Dendritic cell treated with granulocyte-macrophage colony-stimulating factor and Interleukin-4, amounts not matched to agents 40 ng/mL and 50 ng/mL, for 4 days (primary cell): ENCODE results near the gene TCTN3.

ENCODE experiments used
- H3K27ac Mint-ChIP-seq: one replicate; pipeline ENCODE4 v1.8.0; 2022; ENCODE audit warnings: mild to moderate bottlenecking, mixed read lengths
- H3K27me3 Mint-ChIP-seq: one replicate; pipeline ENCODE4 v1.8.0; 2022; ENCODE audit warnings: mild to moderate bottlenecking, mixed read lengths
- H3K36me3 Mint-ChIP-seq: one replicate; pipeline ENCODE4 v1.8.0; 2022; ENCODE audit warnings: low read depth, mixed read lengths
- H3K4me1 Mint-ChIP-seq: one replicate; pipeline ENCODE4 v1.8.0; 2022; ENCODE audit warnings: low read depth, mixed read lengths
- H3K4me3 Mint-ChIP-seq: one replicate; pipeline ENCODE4 v1.8.0; 2022; ENCODE audit warnings: mild to moderate bottlenecking, moderate library complexity, mixed read lengths
- H3K9me3 Mint-ChIP-seq: one replicate; pipeline ENCODE4 v1.8.0; 2022; ENCODE audit warnings: mixed read lengths
- intact Hi-C: fragments of 100-400 bp; cut with micrococcal nuclease; formaldehyde crosslinking; loops from one replicate; pipeline ENCODE4 v1.15.0; 2022

The TCTN3 gene

DNA sequence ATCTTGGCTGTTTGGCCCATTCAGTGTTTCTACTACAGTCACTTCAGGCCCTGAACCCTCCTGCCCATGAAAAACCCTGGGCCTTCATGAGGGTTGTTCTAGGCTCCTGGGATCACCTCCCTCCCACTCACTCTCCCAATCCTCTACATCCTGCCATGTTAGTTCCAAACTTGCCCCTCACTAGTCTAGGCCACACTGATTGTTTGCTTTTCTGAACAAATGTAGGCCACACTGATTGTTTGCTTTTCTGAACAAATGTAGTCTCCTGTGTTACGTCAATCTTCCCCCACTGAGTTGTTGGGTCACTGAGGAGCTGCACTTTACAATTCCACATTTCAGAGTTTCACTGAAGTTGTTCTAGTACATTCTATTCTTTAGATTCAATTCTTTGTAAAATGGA lies 31.9 kb downstream of the TCTN3 start:
- H3K4me1 Mint-ChIP-seq: peaks cover 15% of the 10 kb centered on the region
- H3K27ac Mint-ChIP-seq: no peak overlapping the region
- intact Hi-C loops: no loop called here
- H3K27me3 Mint-ChIP-seq: no peaks in the 10 kb centered on the region
- peaks cover 11% of the 10 kb centered on the region for H3K9me3 Mint-ChIP-seq
- peaks cover 24% of the 10 kb centered on the region for H3K36me3 Mint-ChIP-seq
- no peak overlapping the region for H3K4me3 Mint-ChIP-seq

- no peak overlapping the region for H3K4me3 Mint-ChIP-seq
- intact Hi-C loops: no loop called here
- H3K36me3 Mint-ChIP-seq: peaks cover 20% of the 10 kb centered on the region
- peaks cover 28% of the 10 kb centered on the region for H3K4me1 Mint-ChIP-seq
- peaks cover 11% of the 10 kb centered on the region for H3K9me3 Mint-ChIP-seq
- no peak overlapping the region for H3K27ac Mint-ChIP-seq
- H3K27me3 Mint-ChIP-seq: peaks cover 10% of the 10 kb centered on the region
These were observed 33.4 kb downstream of the TCTN3 start for GRCh38 chr10:95660283-95660682.

DNA sequence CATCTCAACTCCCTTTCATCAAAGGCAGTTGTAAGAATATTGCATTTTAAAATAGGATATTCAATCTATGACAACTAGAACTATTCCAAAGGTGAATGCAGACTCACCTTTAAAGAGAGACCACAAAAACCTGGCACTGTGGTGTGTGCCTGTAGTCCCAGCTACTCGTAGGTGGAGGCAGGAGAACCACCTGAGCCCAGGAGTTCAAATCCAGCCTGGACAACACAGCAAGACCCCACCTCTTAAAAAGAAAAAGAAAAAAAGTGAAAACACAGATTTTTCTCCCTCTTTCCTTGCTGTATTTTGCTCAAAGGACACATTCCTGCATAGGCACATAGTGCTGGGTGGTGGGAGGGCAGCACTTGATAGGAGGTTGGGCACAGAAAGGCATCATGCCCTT lies 36.5 kb downstream of the TCTN3 start:
- H3K27ac Mint-ChIP-seq: no peak overlapping the region

GRCh38 chr10:95656291-95657164 lies 37.2 kb downstream of the TCTN3 start, which contains the start of gene ALDH18A1:
Gene ALDH18A1, minus strand, starts transcription at chr10:95656711. Its CDS starts 3,334 bp downstream, at chr10:95653377.
- Mint-ChIP-seq H3K9me3 (peaks cover 16% of the 10 kb centered on the region), H3K4me1 (peaks cover 16% of the 10 kb centered on the region), H3K4me3 (peak within 1 kb of the TSS; percentile 92), H3K27ac (peak within 1 kb of the TSS; percentile 80), H3K36me3 (peaks cover 16% of the 10 kb centered on the region), H3K27me3 (peaks cover 10% of the 10 kb centered on the region)
- intact Hi-C loops: no loop called here

More for the DNA sequence above, 36.5 kb downstream of the TCTN3 start:
- Mint-ChIP-seq H3K4me1 (peaks cover 16% of the 10 kb centered on the region), H3K27me3 (peaks cover 10% of the 10 kb centered on the region), H3K9me3 (peaks cover 11% of the 10 kb centered on the region), H3K4me3 (no peak overlapping the region), H3K36me3 (peaks cover 13% of the 10 kb centered on the region)
- intact Hi-C loops: no loop called here

DNA sequence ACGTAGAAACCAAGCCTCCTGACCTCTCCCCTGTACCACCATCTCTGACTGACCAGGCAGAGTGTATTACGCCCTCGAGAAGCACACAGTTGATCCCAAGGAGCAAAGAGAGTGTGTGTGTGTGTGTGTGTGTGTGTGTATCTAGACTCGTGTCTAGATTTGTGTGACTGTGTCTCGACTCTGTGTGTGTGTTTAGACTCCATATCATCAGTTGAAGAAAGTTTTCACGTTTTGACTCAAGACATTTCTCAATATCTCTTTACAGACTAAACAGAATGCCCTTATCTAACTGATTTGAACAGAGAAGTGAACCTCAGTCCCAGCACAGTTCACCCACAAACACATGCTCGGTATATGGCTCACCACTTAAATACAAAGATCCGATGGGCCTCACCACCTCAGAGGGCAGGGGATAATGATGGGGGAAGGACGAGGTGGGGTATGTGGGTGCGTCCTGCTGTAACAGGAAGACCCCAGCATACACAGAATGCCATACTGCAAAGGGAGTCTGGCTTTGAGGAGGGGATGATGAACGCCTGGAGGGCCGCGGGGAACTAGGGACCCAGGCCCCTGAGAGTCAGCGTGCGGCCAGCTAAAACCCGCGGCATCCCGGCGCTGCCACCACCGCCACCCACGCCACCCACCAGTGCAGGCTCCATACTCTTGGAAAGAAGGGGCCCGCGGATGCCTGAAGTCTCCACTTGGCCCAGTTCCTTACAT lies 38.0 kb downstream of the TCTN3 start:
- Mint-ChIP-seq H3K4me3 (peak overlapping the region; percentile 92), H3K27ac (peak overlapping the region; percentile 80), H3K36me3 (peaks cover 24% of the 10 kb centered on the region), H3K4me1 (peaks cover 16% of the 10 kb centered on the region), H3K27me3 (peaks cover 10% of the 10 kb centered on the region), H3K9me3 (peaks cover 24% of the 10 kb centered on the region)
- intact Hi-C loops: no loop called here

DNA sequence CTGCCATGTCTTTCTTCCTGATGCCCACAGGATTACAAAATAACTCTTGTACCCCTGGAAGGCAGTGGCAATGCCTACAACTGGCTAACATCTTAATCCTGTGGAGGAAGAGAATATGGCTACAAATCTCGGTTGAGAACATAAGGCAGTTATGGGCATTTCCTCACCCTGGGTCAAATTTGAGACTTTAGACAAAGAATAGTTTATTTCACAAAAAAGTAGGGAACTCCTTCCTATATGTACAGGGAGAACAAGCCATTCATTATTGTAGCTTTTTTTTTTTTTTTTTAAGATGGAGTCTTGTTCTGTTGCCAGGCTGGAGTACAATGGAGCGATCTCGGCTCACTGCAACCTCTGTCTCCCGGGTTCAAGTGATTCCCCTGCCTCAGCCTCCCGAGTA lies 39.8 kb downstream of the TCTN3 start:
- intact Hi-C loops: no loop called here
- Mint-ChIP-seq H3K36me3 (peaks cover 25% of the 10 kb centered on the region), H3K4me3 (no peak overlapping the region), H3K4me1 (peaks cover 16% of the 10 kb centered on the region), H3K27ac (no peak overlapping the region), H3K27me3 (peaks cover 10% of the 10 kb centered on the region), H3K9me3 (peaks cover 24% of the 10 kb centered on the region)

GRCh38 chr10:95651346-95652060 lies 42.2 kb downstream of the TCTN3 start:
- no peak overlapping the region for H3K27ac Mint-ChIP-seq
- intact Hi-C loops: no loop called here

DNA sequence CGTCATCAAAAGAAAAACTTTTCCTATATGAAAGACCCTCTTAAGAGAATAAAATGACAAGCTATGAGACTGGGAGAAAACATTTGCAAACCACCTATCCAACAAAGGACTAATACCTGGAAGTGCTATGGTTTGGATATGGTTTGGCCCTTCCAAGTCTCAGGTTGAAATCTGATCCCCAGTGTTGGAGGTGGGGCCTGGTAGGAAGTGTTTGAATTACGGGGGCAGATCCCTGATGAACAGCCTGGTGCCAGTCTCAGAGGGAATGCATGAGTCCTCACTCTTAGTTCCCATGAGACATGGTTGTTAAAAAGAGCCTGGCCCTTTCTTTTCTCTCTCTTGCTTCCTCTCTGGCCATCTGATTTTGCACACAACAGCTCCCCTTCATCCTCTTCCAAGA lies 43.5 kb downstream of the TCTN3 start:
- H3K27ac Mint-ChIP-seq: no peak overlapping the region
- H3K4me3 Mint-ChIP-seq: no peak overlapping the region
- peaks cover 19% of the 10 kb centered on the region for H3K36me3 Mint-ChIP-seq
- H3K4me1 Mint-ChIP-seq: peaks cover under 1% of the 10 kb centered on the region
- no peaks in the 10 kb centered on the region for H3K27me3 Mint-ChIP-seq
- peaks cover 13% of the 10 kb centered on the region for H3K9me3 Mint-ChIP-seq
- intact Hi-C loops: no loop called here

More at GRCh38 chr10:95651346-95652060, 42.2 kb downstream of the TCTN3 start:
- H3K9me3 Mint-ChIP-seq: peaks cover 13% of the 10 kb centered on the region
- peaks cover 11% of the 10 kb centered on the region for H3K4me1 Mint-ChIP-seq
- peaks cover 23% of the 10 kb centered on the region for H3K36me3 Mint-ChIP-seq
- no peak overlapping the region for H3K4me3 Mint-ChIP-seq
- peaks cover 8% of the 10 kb centered on the region for H3K27me3 Mint-ChIP-seq

GRCh38 chr10:95648138-95648537 lies 45.6 kb downstream of the TCTN3 start:
- Mint-ChIP-seq H3K4me3 (no peak overlapping the region), H3K27me3 (no peaks in the 10 kb centered on the region), H3K9me3 (peaks cover 13% of the 10 kb centered on the region), H3K27ac (no peak overlapping the region), H3K36me3 (peaks cover 19% of the 10 kb centered on the region), H3K4me1 (no peaks in the 10 kb centered on the region)
- intact Hi-C loops: no loop called here

DNA sequence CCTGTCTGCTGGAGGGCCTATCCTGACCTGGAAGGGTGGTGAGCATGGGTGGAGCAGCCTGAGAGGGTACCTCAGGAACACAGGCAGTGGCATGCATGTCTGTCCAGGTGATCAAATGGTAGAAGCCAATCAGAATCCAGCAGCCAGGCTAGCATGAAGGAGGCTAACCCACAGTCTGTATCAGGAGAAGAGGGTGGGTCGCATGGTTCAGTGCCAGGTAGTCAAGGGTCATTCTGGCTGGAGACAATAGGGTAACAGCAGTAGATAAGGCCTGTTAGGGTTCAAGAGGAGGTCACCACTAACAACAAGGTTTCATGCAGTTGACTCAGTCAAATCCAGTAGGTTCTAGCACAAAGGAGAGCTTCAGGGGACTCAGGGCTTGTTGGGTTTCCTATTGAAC lies 47.6 kb downstream of the TCTN3 start:
- Mint-ChIP-seq H3K4me3 (no peak overlapping the region), H3K27me3 (no peaks in the 10 kb centered on the region), H3K9me3 (peaks cover 5% of the 10 kb centered on the region), H3K36me3 (peaks cover 6% of the 10 kb centered on the region), H3K4me1 (no peaks in the 10 kb centered on the region), H3K27ac (no peak overlapping the region)
- intact Hi-C loops: no loop called here

- H3K27me3 Mint-ChIP-seq: no peaks in the 10 kb centered on the region
- H3K27ac Mint-ChIP-seq: no peak overlapping the region
- H3K36me3 Mint-ChIP-seq: no peaks in the 10 kb centered on the region
- H3K4me1 Mint-ChIP-seq: no peaks in the 10 kb centered on the region
- no peaks in the 10 kb centered on the region for H3K9me3 Mint-ChIP-seq
- intact Hi-C loops: no loop called here
- H3K4me3 Mint-ChIP-seq: no peak overlapping the region
These were observed 48.8 kb downstream of the TCTN3 start for GRCh38 chr10:95644901-95645300.

DNA sequence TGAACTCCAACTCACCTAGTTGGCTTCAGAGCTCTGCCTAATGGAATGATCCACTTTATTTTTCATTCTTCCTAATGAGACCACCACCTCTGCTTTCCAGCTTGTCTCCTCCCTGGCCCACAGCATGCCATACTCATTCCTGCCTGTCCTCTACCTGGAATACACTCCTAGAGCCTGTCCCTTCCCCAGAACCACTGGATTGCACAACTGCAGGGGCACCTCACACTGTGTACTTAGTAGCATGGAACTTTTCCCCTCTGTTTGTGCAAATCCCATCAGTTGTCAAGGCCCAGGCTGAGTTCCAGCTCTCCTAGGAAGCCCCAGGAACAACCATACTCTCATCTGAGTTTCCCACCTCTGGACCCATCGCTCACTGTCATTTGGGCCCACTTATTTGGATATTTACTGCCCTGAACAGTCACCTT lies 52.8 kb downstream of the TCTN3 start:
- H3K4me3 Mint-ChIP-seq: no peak overlapping the region
- H3K27me3 Mint-ChIP-seq: no peaks in the 10 kb centered on the region
- H3K4me1 Mint-ChIP-seq: no peaks in the 10 kb centered on the region
- H3K27ac Mint-ChIP-seq: no peak overlapping the region
- H3K9me3 Mint-ChIP-seq: no peaks in the 10 kb centered on the region
- intact Hi-C loops: no loop called here
- H3K36me3 Mint-ChIP-seq: peaks cover 6% of the 10 kb centered on the region

DNA sequence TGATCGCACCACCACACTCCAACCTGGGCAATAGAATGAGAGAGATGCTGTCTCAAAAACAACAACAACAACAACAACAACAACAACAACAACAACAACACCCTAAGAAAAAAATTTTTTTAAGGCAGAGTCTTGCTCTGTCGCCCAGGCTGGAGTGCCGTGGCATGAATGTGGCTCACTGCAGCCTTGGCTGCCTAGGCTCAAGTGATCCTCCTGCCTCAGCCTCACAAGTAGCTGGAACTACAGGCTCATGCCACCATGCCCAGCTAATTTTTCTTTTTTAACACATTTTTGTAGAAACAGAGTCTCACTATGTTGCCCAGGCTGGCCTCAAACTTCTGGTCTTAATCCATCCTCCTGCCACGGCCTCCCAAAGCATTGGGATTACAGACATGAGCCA lies 55.8 kb downstream of the TCTN3 start:
- peaks cover 12% of the 10 kb centered on the region for H3K36me3 Mint-ChIP-seq
- no peak overlapping the region for H3K27ac Mint-ChIP-seq
- H3K9me3 Mint-ChIP-seq: no peaks in the 10 kb centered on the region
- H3K4me3 Mint-ChIP-seq: no peak overlapping the region
- H3K27me3 Mint-ChIP-seq: no peaks in the 10 kb centered on the region
- no peaks in the 10 kb centered on the region for H3K4me1 Mint-ChIP-seq
- intact Hi-C loops: no loop called here

- Mint-ChIP-seq H3K4me3 (no peak overlapping the region), H3K27ac (no peak overlapping the region), H3K27me3 (no peaks in the 10 kb centered on the region), H3K4me1 (no peaks in the 10 kb centered on the region), H3K36me3 (peaks cover 12% of the 10 kb centered on the region), H3K9me3 (no peaks in the 10 kb centered on the region)
- intact Hi-C loops: no loop called here
These were observed 56.6 kb downstream of the TCTN3 start for GRCh38 chr10:95637140-95637539.
